NCI-H128 (cell line): Measurements from ENCODE around the gene CYP4F3.
"Not testable (repeated sequence)": the region's sequence is repeated elsewhere in the genome, so short reads cannot be mapped to it uniquely, and the experiment has no call there.

Experiments
- DNase-seq: peaks from one replicate; lab custom pipeline; 2025; ENCODE audit not compliant: unreplicated experiment; lab: John Stamatoyannopoulos, UW

Gene CYP4F3

GRCh38 chr19:15666186-15666585 is 25.5 kb downstream of the CYP4F3 start:
- no peak for DNase-seq

DNA sequence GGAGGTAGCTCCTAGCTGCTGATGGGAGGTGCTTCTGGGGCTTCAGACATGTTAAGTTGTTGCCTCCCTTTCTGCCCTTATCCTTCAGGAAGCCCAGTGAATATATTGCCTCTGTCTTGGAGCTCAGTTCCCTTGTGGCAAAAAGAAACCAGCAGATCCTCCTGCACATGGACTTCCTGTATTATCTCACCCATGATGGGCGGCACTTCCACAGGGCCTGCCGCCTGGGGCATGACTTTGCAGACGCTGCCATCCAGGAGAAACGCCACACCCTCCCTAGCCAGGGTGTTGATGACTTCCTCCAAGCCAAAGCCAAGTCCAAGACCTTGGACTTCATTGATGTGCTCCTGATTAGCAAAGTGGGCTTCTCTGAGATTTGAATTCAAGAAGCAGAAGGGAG is 26.2 kb downstream of the CYP4F3 start:
- no peak for DNase-seq

GRCh38 chr19:15669440-15669839 is 28.7 kb downstream of the CYP4F3 start:
- DNase-seq = no peak

- no peak for DNase-seq
Measured at GRCh38 chr19:15669891-15670290, 29.2 kb downstream of the CYP4F3 start.

- DNase-seq = no peak
Measured at GRCh38 chr19:15671237-15671821, 30.6 kb downstream of the CYP4F3 start.

DNA sequence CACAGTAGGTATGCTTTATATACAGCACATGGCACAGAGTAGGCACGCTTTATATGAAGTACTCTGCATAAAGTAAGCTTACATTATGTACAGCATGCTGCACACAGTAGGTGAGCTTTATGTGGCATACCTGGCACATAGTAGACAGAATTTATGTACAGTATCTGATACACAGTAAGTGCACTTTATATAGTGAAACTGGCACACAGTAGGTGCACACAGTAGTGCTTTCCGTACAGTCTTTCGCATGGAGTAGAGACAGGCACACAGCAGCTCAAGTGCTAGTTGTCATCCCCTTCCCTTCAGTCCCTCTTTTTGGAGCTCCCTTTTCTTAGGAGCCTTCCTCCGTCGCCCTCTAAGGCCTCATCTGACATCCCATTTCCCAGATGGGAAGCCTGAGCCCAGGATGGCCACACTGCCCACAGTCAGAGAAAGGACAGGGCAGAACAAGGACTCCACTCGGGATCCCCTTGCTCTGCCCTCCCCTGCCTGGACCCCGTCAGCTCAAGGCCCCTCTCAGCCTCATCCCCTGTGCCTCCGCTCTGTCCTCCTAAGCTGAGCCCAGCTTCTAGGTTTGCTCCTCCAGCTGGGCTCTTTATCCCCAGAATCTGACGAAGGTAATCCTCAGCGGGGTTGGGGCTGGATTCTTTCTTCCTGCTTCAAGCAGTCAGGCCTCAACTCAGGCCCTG is 31.3 kb downstream of the CYP4F3 start:
- no peak for DNase-seq

GRCh38 chr19:15672580-15673175 is 32.0 kb downstream of the CYP4F3 start, which contains the start of gene CYP4F12:
CYP4F12 (plus strand) TSS chr19:15673087; CDS start chr19:15673530, 443 bp downstream.
- DNase-seq = no peak

DNA sequence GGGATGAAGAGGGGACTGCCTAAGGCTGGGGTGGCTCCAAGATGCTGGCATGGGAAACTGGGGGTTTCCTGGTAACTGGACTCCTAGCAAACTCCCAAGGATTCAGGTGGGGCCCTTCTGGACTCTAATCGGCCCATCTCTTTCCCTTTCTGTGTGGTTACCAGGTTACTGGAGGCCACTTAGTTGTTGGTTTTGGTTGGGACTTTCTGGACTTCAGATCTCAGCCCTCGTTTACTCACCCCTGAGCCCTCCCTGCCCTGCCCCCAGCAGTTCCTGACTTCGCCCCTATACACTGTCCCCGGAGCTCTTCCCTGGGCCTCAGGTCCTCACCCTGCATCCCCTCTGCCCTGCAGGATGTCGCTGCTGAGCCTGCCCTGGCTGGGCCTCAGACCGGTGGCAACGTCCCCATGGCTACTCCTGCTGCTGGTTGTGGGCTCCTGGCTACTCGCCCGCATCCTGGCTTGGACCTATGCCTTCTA is 32.5 kb downstream of the CYP4F3 start:
- no peak for DNase-seq

GRCh38 chr19:15675560-15675959 is 34.9 kb downstream of the CYP4F3 start:
- DNase-seq = no peak

GRCh38 chr19:15679089-15679488 is 38.4 kb downstream of the CYP4F3 start:
- no peak for DNase-seq

DNA sequence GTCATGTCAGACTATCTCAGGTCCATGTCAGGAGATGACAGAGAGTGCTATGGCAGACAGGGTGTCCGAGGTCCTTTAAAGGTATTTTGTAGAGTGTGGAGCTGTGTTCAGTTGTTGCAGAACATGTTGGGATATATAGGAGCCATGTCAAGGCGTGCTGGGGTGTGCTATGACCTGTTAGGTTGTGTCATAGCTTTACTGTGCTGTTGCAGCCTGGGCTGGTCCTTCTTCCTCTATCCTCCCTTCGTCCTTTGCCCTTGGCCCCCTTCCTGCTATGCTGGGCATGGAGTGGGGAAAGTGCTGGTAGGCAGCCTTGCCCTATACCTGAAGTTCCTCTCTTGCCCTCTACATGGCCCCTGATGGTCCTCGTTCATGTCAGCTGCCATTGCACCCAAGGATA is 39.2 kb downstream of the CYP4F3 start:
- DNase-seq = not testable (repeated sequence)

GRCh38 chr19:15680478-15681322 is 40.0 kb downstream of the CYP4F3 start:
- no peak for DNase-seq

- no peak for DNase-seq
Measured at GRCh38 chr19:15683411-15683810, 42.7 kb downstream of the CYP4F3 start.

- no peak for DNase-seq
Measured at GRCh38 chr19:15684828-15685227, 44.1 kb downstream of the CYP4F3 start.

GRCh38 chr19:15696654-15697194 is 56.0 kb downstream of the CYP4F3 start:
- DNase-seq = no peak

- DNase-seq = no peak
Measured at GRCh38 chr19:15701757-15702533, 61.2 kb downstream of the CYP4F3 start.

DNA sequence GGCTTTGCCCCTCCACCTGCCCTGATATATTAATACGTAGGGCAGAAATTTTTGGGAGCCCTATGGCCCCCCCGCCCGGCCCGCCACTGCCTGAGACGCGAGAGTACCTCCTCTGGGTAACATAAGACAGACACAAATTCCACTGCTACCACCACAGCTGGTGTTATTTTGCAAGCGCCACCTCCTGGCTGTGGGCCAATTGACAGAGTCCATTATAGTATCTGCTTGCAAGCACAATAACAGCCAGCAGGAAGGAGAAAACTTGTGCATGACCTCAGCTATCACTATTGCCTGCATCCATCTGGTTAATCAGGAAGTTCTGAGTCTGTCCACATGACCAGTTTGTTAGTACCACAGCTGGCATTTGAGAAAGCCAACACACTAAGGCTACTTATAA is 61.8 kb downstream of the CYP4F3 start:
- DNase-seq = no peak
